GM10266 (cell line): ENCODE data around the gene MTSS2.

Experiments used
- DNase-seq: peaks from one replicate; pipeline ENCODE4 v3.0.0; 2012; ENCODE audit errors: extremely low spot score
- TF ChIP-seq, protein P1 (sequence below): IDR thresholded peaks from 2 replicates; pipeline ENCODE4 v1.5.1; 2012; ENCODE audit warnings: mild to moderate bottlenecking, low read depth; ENCODE audit not compliant: control insufficient read depth, insufficient read depth; ENCODE audit errors: missing control alignments

MTSS2 gene

DNA sequence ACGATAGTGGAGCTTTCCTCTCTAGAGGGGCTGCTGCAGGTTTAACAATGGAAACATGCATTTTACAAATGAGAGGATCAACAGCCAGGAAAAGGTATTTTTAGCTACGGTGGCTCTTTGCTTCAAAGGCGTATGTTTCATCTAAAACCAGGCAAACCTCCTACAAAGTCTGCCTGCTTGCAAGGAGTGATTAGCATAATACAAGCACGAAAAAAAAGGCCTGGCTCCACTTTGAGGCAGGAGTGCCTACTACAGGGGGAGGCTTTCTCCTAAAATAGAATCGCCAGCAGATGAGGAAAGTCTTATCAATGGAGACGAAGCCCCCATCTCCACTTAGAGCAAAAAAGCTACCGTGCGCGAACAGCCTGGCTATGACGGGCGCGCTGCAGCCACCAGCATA is 27.1 kb upstream of the MTSS2 start:
- TF ChIP-seq, protein P1, sequence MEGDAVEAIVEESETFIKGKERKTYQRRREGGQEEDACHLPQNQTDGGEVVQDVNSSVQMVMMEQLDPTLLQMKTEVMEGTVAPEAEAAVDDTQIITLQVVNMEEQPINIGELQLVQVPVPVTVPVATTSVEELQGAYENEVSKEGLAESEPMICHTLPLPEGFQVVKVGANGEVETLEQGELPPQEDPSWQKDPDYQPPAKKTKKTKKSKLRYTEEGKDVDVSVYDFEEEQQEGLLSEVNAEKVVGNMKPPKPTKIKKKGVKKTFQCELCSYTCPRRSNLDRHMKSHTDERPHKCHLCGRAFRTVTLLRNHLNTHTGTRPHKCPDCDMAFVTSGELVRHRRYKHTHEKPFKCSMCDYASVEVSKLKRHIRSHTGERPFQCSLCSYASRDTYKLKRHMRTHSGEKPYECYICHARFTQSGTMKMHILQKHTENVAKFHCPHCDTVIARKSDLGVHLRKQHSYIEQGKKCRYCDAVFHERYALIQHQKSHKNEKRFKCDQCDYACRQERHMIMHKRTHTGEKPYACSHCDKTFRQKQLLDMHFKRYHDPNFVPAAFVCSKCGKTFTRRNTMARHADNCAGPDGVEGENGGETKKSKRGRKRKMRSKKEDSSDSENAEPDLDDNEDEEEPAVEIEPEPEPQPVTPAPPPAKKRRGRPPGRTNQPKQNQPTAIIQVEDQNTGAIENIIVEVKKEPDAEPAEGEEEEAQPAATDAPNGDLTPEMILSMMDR = no peak
- DNase-seq = no peak

DNA sequence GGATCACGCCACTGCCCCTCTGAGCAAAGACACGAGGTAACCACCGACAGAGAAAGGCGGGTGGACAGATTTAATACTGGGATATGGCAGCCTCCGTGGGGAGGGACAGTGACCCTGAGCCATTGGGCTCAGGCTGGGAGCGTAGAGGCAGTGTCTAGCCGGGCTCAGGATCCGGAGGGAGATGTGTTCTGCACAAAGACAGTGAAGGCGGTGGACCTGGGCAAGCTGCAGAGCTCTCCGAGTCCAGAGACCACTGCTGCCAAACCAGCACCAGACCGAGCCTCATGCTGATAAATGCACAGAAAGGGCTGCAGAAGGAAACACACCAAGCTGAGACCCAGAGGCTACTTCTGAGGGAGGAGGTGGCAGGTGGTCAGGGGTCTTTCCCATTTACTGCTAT is 26.5 kb upstream of the MTSS2 start:
- DNase-seq = no peak
- TF ChIP-seq, protein P1 = no peak

GRCh38 chr16:70711211-70712031 is 25.6 kb upstream of the MTSS2 start:
- TF ChIP-seq, protein P1 = no peak
- no peak for DNase-seq

DNA sequence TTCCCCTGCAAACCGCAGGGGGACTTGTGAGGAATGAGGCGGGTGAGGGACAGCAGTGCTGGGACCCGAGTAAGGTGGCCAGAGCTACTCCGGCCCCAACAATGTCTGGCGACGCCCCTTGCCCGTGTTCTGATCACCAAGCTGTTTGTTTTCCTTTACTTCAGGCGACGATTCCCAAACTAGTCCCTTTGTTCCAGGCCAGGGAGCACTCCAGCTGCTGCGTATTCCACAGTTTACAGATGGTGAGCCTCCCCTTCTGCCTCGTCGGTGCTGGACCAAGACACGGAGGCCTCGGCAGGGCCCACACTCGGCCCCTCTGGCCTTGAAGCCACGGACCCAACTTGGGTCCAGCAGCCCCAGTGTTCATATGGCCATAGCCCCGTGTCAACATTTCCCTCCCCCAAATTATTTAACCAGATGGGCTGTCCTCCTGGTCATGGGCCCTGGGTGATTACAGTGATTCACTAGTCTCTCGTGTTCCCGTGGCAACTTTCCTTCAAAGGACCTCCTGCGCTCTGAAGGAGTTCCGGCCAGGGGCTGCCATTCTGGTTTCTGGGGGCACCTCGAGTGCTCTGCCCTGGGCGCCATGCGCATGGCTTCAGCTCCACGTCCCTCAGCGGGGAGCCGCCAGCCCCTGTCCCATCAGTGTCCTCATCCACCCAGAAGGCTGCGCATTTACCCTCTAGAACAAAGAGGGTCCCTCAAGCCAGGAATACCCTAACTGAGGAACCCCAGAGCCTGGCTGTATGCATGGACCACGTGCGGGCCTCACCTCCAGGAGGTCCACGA is 24.8 kb upstream of the MTSS2 start:
- no peak for DNase-seq
- TF ChIP-seq, protein P1 = no peak

- TF ChIP-seq, protein P1 = no peak
- no peak for DNase-seq
Observed at GRCh38 chr16:70709942-70710341, 24.1 kb upstream of the MTSS2 start.

DNA sequence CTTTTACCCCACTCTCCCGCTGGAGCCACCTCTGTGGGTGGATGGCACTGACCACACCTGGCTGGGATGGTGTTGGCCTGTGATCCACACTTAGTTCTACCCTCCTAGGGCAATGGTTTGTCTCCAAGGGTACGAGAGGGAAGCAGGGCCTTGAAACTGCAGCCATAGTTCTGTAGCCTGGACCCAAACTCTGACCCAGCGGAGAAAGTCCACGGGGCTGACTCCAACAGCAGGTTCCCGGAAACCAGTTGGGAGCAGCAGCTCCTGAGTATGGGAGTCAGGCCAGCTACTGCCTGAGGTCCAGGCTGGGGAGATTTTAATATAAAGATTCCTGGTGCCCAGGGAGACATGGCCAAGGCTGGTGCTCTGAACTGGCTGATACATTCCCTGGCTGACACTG is 23.6 kb upstream of the MTSS2 start:
- TF ChIP-seq, protein P1 = no peak
- DNase-seq = no peak
